Stomach (tissue), 9 donors: ENCODE results near the gene POLR3B. TPM values are rescaled to one million over a fixed set of nuclear protein-coding genes. Genes with fewer than 3 reads are reported as not detected.

Source experiments
- DNase-seq, 2 donors: peaks; one replicate each; pipeline versions ENCODE4 v3.0.0 to v3.0.0-alpha.2; 2013 to 2019
- H3K27ac ChIP-seq, 5 donors: fragments of 200-600 bp in 4 of 5; sonication (generic) in 4 of 5; one replicate each; pipeline ENCODE4 v1.5.1; 2013 to 2019; ENCODE audit warnings: mild to moderate bottlenecking in 1 of 5, moderate library complexity in 1 of 5
- H3K27me3 ChIP-seq, 3 donors: fragments of 200-600 bp; sonication (generic); one replicate each; pipeline ENCODE4 v1.5.1; 2017 to 2019; ENCODE audit warnings: mixed run types in 1 of 3
- H3K36me3 ChIP-seq, 4 donors: fragments of 200-600 bp; sonication (generic); 1 replicate in 3 of 4; 2 replicates in 1 of 4; pipeline ENCODE4 v1.5.1; 2016 to 2019
- H3K4me1 ChIP-seq, 4 donors: fragments of 200-600 bp; sonication (generic); one replicate each; pipeline ENCODE4 v1.5.1; 2016 to 2019
- H3K4me3 ChIP-seq, 4 donors: fragments of 200-600 bp; sonication (generic) in 3 of 4; one replicate each; pipeline ENCODE4 v1.5.1; 2016 to 2019; ENCODE audit warnings: mild to moderate bottlenecking in 1 of 4
- H3K9me3 ChIP-seq, 4 donors: fragments of 200-600 bp; sonication (generic); one replicate each; pipeline ENCODE4 v1.5.1; 2016 to 2019
- CTCF ChIP-seq, 7 experiments: fragments of 450-650 bp in 4 of 7; fragments of 200-600 bp in 3 of 7; sonication (generic) in 3 of 7; IDR thresholded peaks; one replicate each; pipeline ENCODE4 v1.5.1; 2016 to 2019; ENCODE audit warnings: antibody characterized with exemption in 7 of 7, control low read depth in 2 of 7, mild to moderate bottlenecking in 1 of 7
- EP300 ChIP-seq: sonication (generic); formaldehyde crosslinking; IDR thresholded peaks from one replicate; pipeline ENCODE4 v1.6.1; 2017; ENCODE audit warnings: antibody characterized with exemption
- POLR2A ChIP-seq, 4 donors: fragments of 450-650 bp; IDR thresholded peaks; one replicate each; pipeline ENCODE4 v1.6.1; 2016; ENCODE audit warnings: antibody characterized with exemption in 4 of 4, control low read depth in 2 of 4, mild to moderate bottlenecking in 1 of 4, moderate library complexity in 1 of 4
- POLR2AphosphoS5 ChIP-seq, 3 donors: sonication (generic); formaldehyde crosslinking; IDR thresholded peaks; one replicate each; pipeline ENCODE4 v1.6.1; 2016; ENCODE audit warnings: antibody characterized with exemption in 3 of 3
- WGBS, 5 donors: extraction: QIAGEN DNeasy Blood & Tissue Kit in 3 of 5; methylation state at CpG; one replicate each; pipeline versions ENCODE4 v1.1.5 to v1.1.7; 2013 to 2018; 5-methylcytosine and 5-hydroxymethylcytosine counted together
- intact Hi-C: fragments of 100-400 bp; cut with DNase I; formaldehyde crosslinking; loops from one replicate; pipeline ENCODE4 v1.15.1; 2023; ENCODE audit warnings: low total_unique reads
- polyA plus RNA-seq, 3 donors: library from polyadenylated mRNA; stranded (reverse); fragments of 200-250 nt; gene quantifications; one replicate each; pipeline ENCODE4 v1.2.3, GENCODE V29; 2013
- total RNA-seq, 5 donors: library from RNA; depleted of rRNA; stranded (reverse); fragments of >200 nt; gene quantifications; one replicate each; pipeline versions ENCODE4 v1.1.0 to v1.2.3, GENCODE V29; 2014 to 2016
- donor health status: healthy with polysubstance abuse.
- donor health status: Bipolar disorder and iron deficiency.
- donor health status: healthy.

POLR3B gene
- total and polyA plus RNA-seq, 8 donors: 0.87 to 31.2 (median 5.0) TPM

- H3K36me3 ChIP-seq: peaks cover 0 to 51% (median 36%) of the 10 kb centered on the region in 4 donors
- H3K9me3 ChIP-seq: no peaks in the 10 kb centered on the region
- no peak for DNase-seq
- no peaks in the 10 kb centered on the region for H3K27me3 ChIP-seq
- TF ChIP-seq POLR2A (IDR thresholded peaks at IDR 0.05): no peak
- TF ChIP-seq POLR2AphosphoS5 (IDR thresholded peaks at IDR 0.05): no peak
- TF ChIP-seq CTCF (IDR thresholded peaks at IDR 0.05): no peak
- TF ChIP-seq EP300: no peak
- intact Hi-C loops: no loop called here
- no peak overlapping the region for H3K27ac ChIP-seq
- H3K4me3 ChIP-seq: no peak overlapping the region
- H3K4me1 ChIP-seq: peaks cover 0 to 7% (median 3%) of the 10 kb centered on the region in 4 donors
Observed at GRCh38 chr12:106415134-106415533, 57.6 kb downstream of the POLR3B start.

GRCh38 chr12:106416273-106416672 lies 58.7 kb downstream of the POLR3B start:
- TF ChIP-seq CTCF (IDR thresholded peaks at IDR 0.05): no peak
- TF ChIP-seq POLR2AphosphoS5 (IDR thresholded peaks at IDR 0.05): no peak
- no peak for TF ChIP-seq EP300
- no peak for TF ChIP-seq POLR2A (IDR thresholded peaks at IDR 0.05)
- Histone ChIP-seq H3K9me3 (no peaks in the 10 kb centered on the region), H3K27ac (no peak overlapping the region), H3K4me1 (peaks cover 0 to 7% (median 3%) of the 10 kb centered on the region in 4 donors), H3K4me3 (no peak overlapping the region), H3K36me3 (peaks cover 0 to 40% (median 29%) of the 10 kb centered on the region in 4 donors), H3K27me3 (no peaks in the 10 kb centered on the region)
- WGBS, 5 donors: 88 to 97% (median 95%) methylated on average over 2 of the region's 2 CpGs
- no peak for DNase-seq
- intact Hi-C loops: no loop called here

- no peaks in the 10 kb centered on the region for H3K9me3 ChIP-seq
- H3K27ac ChIP-seq: no peak overlapping the region
- WGBS, 5 donors: 62 to 80% (median 68%) methylated on average over 7 of the region's 7 CpGs
- DNase-seq: peak in 1 of 2 donors; percentile 42
- H3K27me3 ChIP-seq: no peaks in the 10 kb centered on the region
- intact Hi-C loops: no loop called here
- H3K4me3 ChIP-seq: no peak overlapping the region
- peaks cover 0 to 27% (median 12%) of the 10 kb centered on the region in 4 donors for H3K36me3 ChIP-seq
- TF ChIP-seq POLR2A (IDR thresholded peaks at IDR 0.05) (no peak), CTCF (IDR thresholded peaks at IDR 0.05) (no peak), POLR2AphosphoS5 (IDR thresholded peaks at IDR 0.05) (no peak), EP300 (no peak)
- peaks cover 0 to 7% (median 3%) of the 10 kb centered on the region in 4 donors for H3K4me1 ChIP-seq
Observed at GRCh38 chr12:106417926-106418910, 60.7 kb downstream of the POLR3B start.

- WGBS, 5 donors: 35 to 67% (median 60%) methylated on average over 1 of the region's 1 CpG
- Histone ChIP-seq H3K4me3 (no peak overlapping the region), H3K9me3 (no peaks in the 10 kb centered on the region), H3K36me3 (peaks cover 0 to 27% (median 11%) of the 10 kb centered on the region in 4 donors), H3K27ac (no peak overlapping the region), H3K4me1 (peaks cover 0 to 7% (median 3%) of the 10 kb centered on the region in 4 donors), H3K27me3 (no peaks in the 10 kb centered on the region)
- DNase-seq: no peak
- intact Hi-C loops: no loop called here
- TF ChIP-seq CTCF (IDR thresholded peaks at IDR 0.05): no peak
- no peak for TF ChIP-seq POLR2A (IDR thresholded peaks at IDR 0.05)
- TF ChIP-seq POLR2AphosphoS5 (IDR thresholded peaks at IDR 0.05): no peak
- TF ChIP-seq EP300: no peak
Observed at GRCh38 chr12:106418970-106419369, 61.4 kb downstream of the POLR3B start.
